Left ventricle myocardium inferior (tissue), 1 donor: Measurements from ENCODE around the gene INPP5J. TPM values are rescaled to one million over a fixed set of nuclear protein-coding genes. Genes with fewer than 3 reads are reported as not detected.

Source experiments
- DNase-seq: peaks from one replicate; pipeline ENCODE4 v3.0.0-alpha.2; 2020
- H3K27ac ChIP-seq: fragments of 200-600 bp; replicated peaks from 2 replicates; pipeline ENCODE4 v1.8.0; 2021
- H3K27me3 ChIP-seq: fragments of 200-600 bp; 2 replicates; pipeline ENCODE4 v1.8.0; 2021; ENCODE audit warnings: low read depth
- H3K36me3 ChIP-seq: fragments of 200-600 bp; 2 replicates; pipeline ENCODE4 v1.8.0; 2021
- H3K4me1 ChIP-seq: fragments of 200-600 bp; 2 replicates; pipeline ENCODE4 v1.8.0; 2021
- H3K4me3 ChIP-seq: fragments of 200-600 bp; 2 replicates; pipeline ENCODE4 v1.8.0; 2021; ENCODE audit warnings: mild to moderate bottlenecking, moderate library complexity
- H3K9me3 ChIP-seq: fragments of 200-600 bp; replicated peaks from 2 replicates; pipeline ENCODE4 v1.8.0; 2021
- CTCF ChIP-seq: fragments of 200-600 bp; IDR thresholded peaks from 2 replicates; pipeline ENCODE4 v1.8.0; 2021; ENCODE audit warnings: antibody characterized with exemption, mild to moderate bottlenecking, borderline replicate concordance
- intact Hi-C: fragments of 100-400 bp; cut with micrococcal nuclease; formaldehyde crosslinking; loops from one replicate; pipeline ENCODE4 v1.11.0; 2022
- total RNA-seq: library from RNA; stranded (reverse); fragmentation: NEBNext Ultra II Directional; extraction: Animal tissue kit (Norgen Biotek cat#: 25700); gene quantifications from one replicate; pipeline ENCODE4 v1.2.1, GENCODE V29; 2021
- donor health status: DM: no; HTN: yes; CAD: no; lungs with severe emphysema.

The INPP5J gene
- total RNA-seq, 1 donor from 2014 or later: 20.7 TPM

- peak; percentile 58 for DNase-seq
- Histone ChIP-seq H3K9me3 (no peaks in the 10 kb centered on the region), H3K27ac (peak overlapping the region; percentile 93), H3K27me3 (no peaks in the 10 kb centered on the region), H3K4me1 (peaks cover 54% of the 10 kb centered on the region), H3K36me3 (no peaks in the 10 kb centered on the region), H3K4me3 (peak overlapping the region; percentile 20)
- intact Hi-C loops: no loop called here
- TF ChIP-seq CTCF: no peak
Measured at GRCh38 chr22:31119026-31119717, 3.6 kb upstream of the INPP5J start.

- no peak for DNase-seq
- H3K27ac ChIP-seq: peak overlapping the region; percentile 93
- intact Hi-C loops: no loop called here
Measured at GRCh38 chr22:31120230-31120629, 2.5 kb upstream of the INPP5J start.

DNA sequence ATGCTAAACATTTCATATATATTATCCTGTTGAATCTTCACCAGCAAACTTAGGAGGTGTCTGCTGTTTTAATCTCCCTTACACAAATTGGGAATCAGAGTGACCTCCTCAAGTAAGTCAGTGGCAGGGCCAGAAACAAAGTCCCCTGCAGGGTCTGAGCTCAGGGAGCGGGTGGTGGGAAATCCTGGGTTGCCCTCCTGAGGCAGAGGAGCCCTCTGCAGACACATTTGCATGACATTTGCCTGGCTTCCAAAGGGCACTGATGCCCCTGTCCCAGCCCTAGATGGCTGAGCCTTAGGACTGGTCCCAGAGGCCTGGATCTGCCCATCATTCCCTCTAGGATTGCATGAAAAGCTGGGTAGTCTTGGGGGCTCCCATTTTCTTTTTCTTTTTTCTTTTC lies 2.1 kb upstream of the INPP5J start:
- Histone ChIP-seq H3K27ac (peak overlapping the region; percentile 93), H3K9me3 (no peaks in the 10 kb centered on the region), H3K36me3 (no peaks in the 10 kb centered on the region), H3K27me3 (no peaks in the 10 kb centered on the region), H3K4me3 (no peak overlapping the region), H3K4me1 (peaks cover 58% of the 10 kb centered on the region)
- intact Hi-C loops: no loop called here
- DNase-seq: no peak
- TF ChIP-seq CTCF: no peak

More at GRCh38 chr22:31120230-31120629, 2.5 kb upstream of the INPP5J start:
- H3K9me3 ChIP-seq: no peaks in the 10 kb centered on the region
- no peak overlapping the region for H3K4me3 ChIP-seq
- H3K27me3 ChIP-seq: no peaks in the 10 kb centered on the region
- no peak for TF ChIP-seq CTCF
- peaks cover 58% of the 10 kb centered on the region for H3K4me1 ChIP-seq
- H3K36me3 ChIP-seq: no peaks in the 10 kb centered on the region

DNA sequence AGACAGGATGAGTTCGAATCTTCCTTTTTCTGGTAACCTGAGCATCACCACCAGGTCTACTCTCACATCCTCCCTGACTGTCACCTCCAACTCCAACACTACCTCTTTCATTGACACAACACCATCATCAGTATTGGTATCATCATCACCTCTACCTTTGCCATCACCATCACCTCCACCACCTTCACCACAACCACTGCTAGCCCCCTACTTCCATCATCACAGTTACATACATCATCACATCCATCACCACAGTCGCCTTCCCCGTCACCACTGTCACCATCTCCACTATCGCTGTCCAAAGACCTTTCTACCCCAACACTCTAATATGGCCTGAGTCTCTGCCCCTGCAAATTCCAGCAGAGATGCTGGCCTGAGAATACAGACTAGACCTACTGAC lies 1.4 kb upstream of the INPP5J start:
- peak overlapping the region; percentile 93 for H3K27ac ChIP-seq
- no peaks in the 10 kb centered on the region for H3K36me3 ChIP-seq
- H3K4me1 ChIP-seq: peaks cover 58% of the 10 kb centered on the region
- H3K9me3 ChIP-seq: no peaks in the 10 kb centered on the region
- no peak overlapping the region for H3K4me3 ChIP-seq
- no peak for DNase-seq
- H3K27me3 ChIP-seq: no peaks in the 10 kb centered on the region
- no peak for TF ChIP-seq CTCF
- intact Hi-C loops: no loop called here

- TF ChIP-seq CTCF: no peak
- H3K4me3 ChIP-seq: peak overlapping the region; percentile 72
- DNase-seq: no peak
- H3K27ac ChIP-seq: peak overlapping the region; percentile 93
- H3K27me3 ChIP-seq: no peaks in the 10 kb centered on the region
- H3K9me3 ChIP-seq: no peaks in the 10 kb centered on the region
- intact Hi-C loops: no loop called here
- H3K36me3 ChIP-seq: no peaks in the 10 kb centered on the region
- H3K4me1 ChIP-seq: peaks cover 58% of the 10 kb centered on the region
Measured at GRCh38 chr22:31122196-31122531, 602 bp upstream of the INPP5J start.
